ENCODE results near the gene DYNC1I1.
"Not testable (repeated sequence)": the region's sequence is repeated elsewhere in the genome, so short reads cannot be mapped to it uniquely, and the experiment has no call there.

DYNC1I1 gene

GRCh38 chr7:95901006-95901405, 128.7 kb downstream of the DYNC1I1 start:
- Histone ChIP-seq H3K4me3 (no peak overlapping the region), H3K27ac (no peak overlapping the region)

GRCh38 chr7:95904099-95904498, 131.7 kb downstream of the DYNC1I1 start:
- Histone ChIP-seq H3K4me3 (no peak overlapping the region), H3K27ac (no peak overlapping the region)

- Histone ChIP-seq H3K27ac (no peak overlapping the region), H3K4me3 (no peak overlapping the region)
Measured at GRCh38 chr7:95905167-95905566, 132.8 kb downstream of the DYNC1I1 start.

- Histone ChIP-seq H3K27ac (no peak overlapping the region), H3K4me3 (no peak overlapping the region)
Measured at GRCh38 chr7:95906851-95907250, 134.5 kb downstream of the DYNC1I1 start.

GRCh38 chr7:95907337-95907736, 135.0 kb downstream of the DYNC1I1 start:
- no peak overlapping the region for H3K27ac ChIP-seq

GRCh38 chr7:95908499-95908898, 136.1 kb downstream of the DYNC1I1 start:
- Histone ChIP-seq H3K27ac (no peak overlapping the region), H3K4me3 (no peak overlapping the region)

More at GRCh38 chr7:95907337-95907736, 135.0 kb downstream of the DYNC1I1 start:
- no peak overlapping the region for H3K4me3 ChIP-seq

GRCh38 chr7:95910341-95910740, 138.0 kb downstream of the DYNC1I1 start:
- H3K27ac ChIP-seq: no peak overlapping the region

GRCh38 chr7:95915731-95916130, 143.4 kb downstream of the DYNC1I1 start:
- Histone ChIP-seq H3K27ac (no peak overlapping the region), H3K4me3 (no peak overlapping the region)

More at GRCh38 chr7:95910341-95910740, 138.0 kb downstream of the DYNC1I1 start:
- no peak overlapping the region for H3K4me3 ChIP-seq

- H3K4me3 ChIP-seq: no peak overlapping the region
- H3K27ac ChIP-seq: no peak overlapping the region
Measured at GRCh38 chr7:95916573-95917297, 144.4 kb downstream of the DYNC1I1 start.

GRCh38 chr7:95917634-95918033, 145.3 kb downstream of the DYNC1I1 start:
- H3K27ac ChIP-seq: no peak overlapping the region
- H3K4me3 ChIP-seq: no peak overlapping the region

GRCh38 chr7:95919556-95919955, 147.2 kb downstream of the DYNC1I1 start:
- Histone ChIP-seq H3K27ac (no peak overlapping the region), H3K4me3 (no peak overlapping the region)

GRCh38 chr7:95921543-95921942, 149.2 kb downstream of the DYNC1I1 start:
- Histone ChIP-seq H3K4me3 (no peak overlapping the region), H3K27ac (no peak overlapping the region)

GRCh38 chr7:95922191-95922590, 149.8 kb downstream of the DYNC1I1 start:
- H3K27ac ChIP-seq: no peak overlapping the region
- H3K4me3 ChIP-seq: no peak overlapping the region

GRCh38 chr7:95925236-95925635, 152.9 kb downstream of the DYNC1I1 start:
- H3K27ac ChIP-seq: no peak overlapping the region
- H3K4me3 ChIP-seq: no peak overlapping the region

GRCh38 chr7:95925971-95926370, 153.6 kb downstream of the DYNC1I1 start:
- H3K4me3 ChIP-seq: no peak overlapping the region
- H3K27ac ChIP-seq: no peak overlapping the region

- Histone ChIP-seq H3K27ac (no peak overlapping the region), H3K4me3 (no peak overlapping the region)
Measured at GRCh38 chr7:95927756-95928155, 155.4 kb downstream of the DYNC1I1 start.

GRCh38 chr7:95929710-95930280, 157.4 kb downstream of the DYNC1I1 start:
- Histone ChIP-seq H3K27ac (no peak overlapping the region), H3K4me3 (no peak overlapping the region)

GRCh38 chr7:95931460-95932232, 159.3 kb downstream of the DYNC1I1 start:
- Histone ChIP-seq H3K27ac (no peak overlapping the region), H3K4me3 (no peak overlapping the region)

GRCh38 chr7:95933618-95934017, 161.3 kb downstream of the DYNC1I1 start:
- H3K27ac ChIP-seq: no peak overlapping the region
- no peak overlapping the region for H3K4me3 ChIP-seq

- H3K27ac ChIP-seq, H3K4me3 ChIP-seq: not testable (repeated sequence)
Measured at GRCh38 chr7:95944867-95945266, 172.5 kb downstream of the DYNC1I1 start.

- Histone ChIP-seq H3K4me3 (no peak overlapping the region), H3K27ac (no peak overlapping the region)
Measured at GRCh38 chr7:95950698-95951097, 178.3 kb downstream of the DYNC1I1 start.

Measured in skin epidermis (tissue), 12 donors.